Sciatic nerve (tissue), 2 donors: ENCODE results near the gene STAG1. TPM values are rescaled to one million over a fixed set of nuclear protein-coding genes. Genes with fewer than 3 reads are reported as not detected.
A peak's percentile ranks its signal among the peaks of the same experiment; 100 is the strongest.
"Not testable (repeated sequence)": the region's sequence is repeated elsewhere in the genome, so short reads cannot be mapped to it uniquely, and the experiment has no call there.

ENCODE experiments used
- ATAC-seq: fragments of 200-7000 bp; cut with Tn5 transposase; one replicate; pipeline ENCODE4 v1.9.1; 2020; ENCODE audit warnings: mild to moderate bottlenecking, moderate library complexity
- DNase-seq: peaks from one replicate; pipeline ENCODE4 v3.0.0-alpha.2; 2020; ENCODE audit warnings: low spot score
- intact Hi-C: fragments of 100-400 bp; cut with DNase I; formaldehyde crosslinking; loops from one replicate; pipeline ENCODE4 v1.14.2; 2022
- total RNA-seq: library from RNA; stranded (reverse); fragmentation: NEBNext Ultra II Directional; extraction: Animal tissue kit (Norgen Biotek cat#: 25700); gene quantifications from one replicate; pipeline ENCODE4 v1.2.1, GENCODE V29; 2021
- donor health status: DM: no; HTN: no; CAD: no.
- donor health status: DM: no; HTN: no; CAD: no.

Gene STAG1
- 78.8 TPM for total RNA-seq

GRCh38 chr3:136752172-136752421 is at the start of gene STAG1:
TSS of gene STAG1 (minus strand) at chr3:136752378. CDS start at chr3:136630898, 121,480 bp downstream.
- intact Hi-C loops: loop anchor here (5.0 to 10.0 kb wide), 3 partner anchors 103 to 675 kb away; no protein-coding TSS in a partner anchor
- DNase-seq: no peak
- no peak for ATAC-seq

DNA sequence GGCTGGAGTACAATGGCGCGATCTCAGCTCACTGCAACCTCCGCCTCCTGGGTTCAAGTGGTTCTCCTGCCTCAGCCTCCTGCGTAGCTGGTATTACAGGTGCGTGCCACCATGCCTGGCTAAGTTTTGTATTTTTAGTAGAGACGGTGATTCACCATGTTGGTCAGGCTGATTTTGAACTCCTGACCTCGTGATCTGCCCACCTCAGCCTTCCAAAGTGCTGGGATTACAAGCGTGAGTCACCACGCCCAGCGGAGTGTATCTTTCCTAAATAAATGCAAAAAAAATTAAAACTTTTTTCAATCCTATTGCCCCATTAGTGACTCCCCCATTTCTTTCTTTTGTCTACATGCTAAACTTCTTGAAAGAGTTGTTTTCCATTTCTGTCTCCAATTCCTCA is 49.0 kb upstream of the STAG1 start:
- intact Hi-C loops, DNase-seq, ATAC-seq: not testable (repeated sequence)

DNA sequence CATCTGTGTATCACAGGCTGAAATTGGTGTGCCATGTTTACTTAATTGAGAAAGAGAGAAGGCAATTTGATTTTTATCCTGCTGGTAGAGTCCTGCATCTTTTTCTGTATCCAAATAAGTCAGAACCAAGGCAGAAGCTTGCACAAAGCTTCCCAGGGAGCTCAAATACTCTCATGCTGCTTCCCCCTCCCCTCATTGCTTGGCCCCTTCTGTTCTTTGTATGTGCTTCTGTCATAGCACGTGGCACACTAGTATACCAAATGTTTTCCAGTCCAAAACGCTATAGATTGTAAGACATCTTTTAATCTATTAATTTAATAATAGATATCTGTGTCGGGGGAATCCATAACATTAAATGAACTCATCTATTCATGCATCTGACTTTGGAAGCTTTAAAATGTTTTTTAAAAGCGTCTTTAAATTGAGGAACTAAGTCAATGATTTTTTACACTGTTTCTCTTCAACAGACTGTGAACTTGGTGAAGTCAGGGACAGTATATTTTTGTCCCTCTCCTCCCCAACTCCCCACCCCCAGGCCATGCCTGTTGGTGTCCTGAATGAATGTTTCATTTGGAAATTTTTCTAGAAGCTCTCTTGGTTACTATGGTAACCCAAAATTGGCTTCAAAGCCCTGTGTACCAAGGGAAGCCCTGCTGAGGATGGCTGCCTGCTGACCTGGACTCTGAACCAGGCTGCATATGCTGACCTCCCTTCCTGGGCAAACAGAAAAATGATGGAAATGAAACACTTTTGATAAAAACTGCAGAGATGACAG is 40.6 kb upstream of the STAG1 start:
- ATAC-seq (no peak), DNase-seq (no peak)
- intact Hi-C loops: loop anchor here (5.0 kb wide), 1 partner anchor 35 kb away; no protein-coding TSS in a partner anchor

DNA sequence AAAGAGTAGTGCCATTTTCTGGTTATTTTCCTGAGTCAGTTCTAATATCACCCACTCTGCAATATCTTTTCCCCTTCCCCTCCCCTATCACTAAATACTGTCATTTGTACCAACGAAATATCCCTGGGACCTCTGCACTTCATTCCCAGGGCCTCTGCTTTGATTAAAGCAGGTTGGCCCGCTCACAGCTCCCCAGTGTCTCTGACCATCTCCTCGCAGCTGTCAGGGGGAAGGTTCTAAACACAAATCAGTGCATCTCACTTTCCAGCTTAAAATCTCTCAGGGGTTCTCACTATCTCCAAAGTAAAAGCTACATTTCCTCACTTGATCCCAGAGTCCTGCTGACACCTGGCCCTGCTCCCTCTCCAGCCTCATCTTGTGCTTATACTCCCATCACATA is 38.6 kb upstream of the STAG1 start:
- intact Hi-C loops: loop anchor here (5.0 kb wide), 1 partner anchor 33 kb away; no protein-coding TSS in a partner anchor
- ATAC-seq (no peak), DNase-seq (no peak)

DNA sequence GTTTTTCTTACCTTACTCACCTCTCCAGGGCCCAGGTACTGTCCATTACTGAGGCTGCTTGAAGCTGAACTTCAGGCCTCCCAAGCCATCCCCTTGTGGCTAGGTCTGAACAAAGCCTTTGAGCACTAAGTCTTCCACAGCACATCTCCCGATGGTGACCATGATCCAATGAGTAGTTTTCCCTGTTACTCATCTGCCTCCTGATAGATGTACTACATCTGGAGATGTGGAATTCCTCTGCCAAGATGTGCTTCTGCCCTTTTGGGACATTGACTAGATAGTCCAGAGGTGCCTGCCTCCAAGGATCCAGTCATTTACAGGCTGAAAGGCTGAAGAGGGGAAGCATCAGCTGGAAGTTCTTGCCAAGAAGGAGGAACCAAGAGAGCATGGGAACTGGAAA is 37.8 kb upstream of the STAG1 start:
- intact Hi-C loops: loop anchor here (5.0 kb wide), 1 partner anchor 33 kb away; no protein-coding TSS in a partner anchor
- DNase-seq (no peak), ATAC-seq (no peak)

GRCh38 chr3:136788154-136788553 is 36.0 kb upstream of the STAG1 start:
- DNase-seq (no peak), ATAC-seq (no peak)
- intact Hi-C loops: no loop called here

DNA sequence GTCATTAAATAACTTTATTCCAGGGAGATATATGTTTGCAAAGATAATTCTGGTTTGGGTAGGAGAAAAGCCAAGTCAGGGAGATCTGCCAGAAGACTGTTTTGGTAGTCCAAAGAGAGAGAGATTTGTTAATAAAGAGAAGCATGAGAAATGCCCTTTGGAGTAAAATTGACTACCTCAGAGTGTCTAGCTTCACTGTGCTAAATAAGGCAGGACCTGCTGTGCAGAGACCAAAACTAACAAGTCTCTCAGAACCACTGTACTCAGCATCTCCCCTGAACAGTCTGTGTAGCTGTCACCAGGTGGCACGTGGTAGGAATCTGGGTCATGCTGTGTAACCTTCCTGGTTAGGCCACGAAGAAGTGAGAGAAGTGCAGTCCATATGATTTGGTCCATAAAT is 35.2 kb upstream of the STAG1 start:
- DNase-seq: no peak
- intact Hi-C loops: no loop called here
- peak; percentile 79 for ATAC-seq

- no peak for ATAC-seq
- intact Hi-C loops: no loop called here
- DNase-seq: no peak
Measured at GRCh38 chr3:136783708-136784191, 31.6 kb upstream of the STAG1 start.

GRCh38 chr3:136780741-136781140 is 28.6 kb upstream of the STAG1 start:
- ATAC-seq: no peak
- intact Hi-C loops: no loop called here

DNA sequence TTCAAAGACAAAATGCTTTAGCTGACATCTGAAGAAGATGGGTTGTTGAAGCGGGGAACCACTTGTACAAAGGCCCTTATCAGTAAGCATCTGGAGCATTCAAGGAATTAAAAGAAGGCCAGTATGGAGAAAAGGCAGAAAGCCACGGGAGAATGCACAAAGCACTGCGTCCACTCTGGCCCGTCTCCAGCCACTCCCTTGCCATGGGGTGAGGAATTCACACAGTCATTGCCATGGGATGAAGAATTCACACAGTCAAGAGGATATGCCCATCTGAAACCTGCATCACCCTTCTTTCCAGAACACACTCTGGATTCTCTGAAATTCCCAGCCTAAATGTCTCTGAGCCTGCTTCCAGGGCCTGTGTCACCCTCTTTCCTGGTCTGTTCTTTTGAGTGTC is 26.7 kb upstream of the STAG1 start:
- ATAC-seq: no peak
- intact Hi-C loops: no loop called here
- no peak for DNase-seq

More at GRCh38 chr3:136780741-136781140, 28.6 kb upstream of the STAG1 start:
- DNase-seq: no peak

DNA sequence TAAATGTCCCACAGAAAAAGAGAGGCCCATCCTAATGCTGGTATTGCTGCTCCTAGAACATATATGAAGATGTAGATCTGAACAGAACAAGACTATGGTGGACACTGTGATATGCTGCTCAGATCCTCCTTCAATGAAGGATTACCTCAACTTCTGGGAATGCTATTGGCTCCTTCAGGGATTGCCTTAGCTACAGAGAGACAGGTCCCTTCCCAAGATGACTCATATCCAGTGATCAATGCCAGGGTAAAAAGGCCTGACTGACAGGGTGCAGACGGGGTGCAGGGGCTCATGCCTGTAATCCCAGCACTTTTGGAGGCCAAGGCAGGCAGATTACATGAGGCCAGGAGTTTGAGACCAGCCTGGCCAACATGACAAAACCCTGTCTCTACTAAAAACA is 20.5 kb upstream of the STAG1 start:
- DNase-seq (no peak), ATAC-seq (no peak)
- intact Hi-C loops: no loop called here

DNA sequence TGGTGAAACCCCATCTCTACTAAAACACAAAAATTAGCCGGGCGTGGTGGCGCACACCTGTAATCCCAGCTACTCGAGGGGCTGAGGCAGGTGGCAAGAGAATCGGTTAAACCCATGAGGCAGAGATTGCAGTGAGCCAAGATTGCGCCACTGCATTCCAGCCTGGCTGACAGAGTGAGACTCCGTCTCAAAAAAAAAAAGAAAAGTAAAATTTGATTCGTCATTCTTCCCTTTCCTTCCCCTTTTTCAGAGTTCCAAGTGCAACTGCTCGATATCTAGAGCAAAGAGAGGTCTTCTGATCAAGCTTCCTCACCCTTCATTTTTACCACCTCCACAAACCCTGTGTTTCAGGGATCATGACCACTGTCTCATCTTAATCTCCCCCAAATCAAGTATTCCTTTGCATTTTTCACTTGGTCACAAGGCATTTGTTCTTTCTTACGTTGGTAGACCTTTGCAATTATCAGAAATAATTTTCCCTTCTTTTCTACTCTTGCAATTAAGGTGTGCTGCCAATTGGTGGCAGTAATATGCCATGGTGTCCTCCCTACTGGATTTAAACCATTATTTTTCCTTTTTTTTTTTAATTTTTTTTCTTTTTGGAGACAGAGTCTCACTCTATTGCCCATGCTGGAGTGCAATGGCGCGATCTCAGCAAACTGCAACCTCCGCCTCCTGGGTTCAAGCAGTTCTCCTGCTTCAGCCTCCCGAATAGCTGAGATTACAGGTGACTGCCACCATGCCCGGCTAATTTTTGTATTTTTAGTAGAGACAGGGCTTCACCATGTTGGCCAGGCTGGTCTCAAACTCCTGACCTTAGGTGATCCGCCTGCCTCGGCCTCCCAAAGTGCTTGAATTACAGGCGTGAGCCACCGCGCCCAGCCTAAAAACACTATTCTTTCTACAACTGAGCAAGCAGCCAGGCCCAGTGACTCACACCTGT is 6.3 kb upstream of the STAG1 start:
- ATAC-seq: peak; percentile 40
- DNase-seq: not testable (repeated sequence)
- intact Hi-C loops: loop anchor here (5.0 to 10.0 kb wide), 3 partner anchors 34 to 256 kb away; no protein-coding TSS in a partner anchor

GRCh38 chr3:136755192-136755591 is 3.0 kb upstream of the STAG1 start:
- no peak for DNase-seq
- intact Hi-C loops: loop anchor here (5.0 to 10.0 kb wide), 3 partner anchors 37 to 260 kb away; no protein-coding TSS in a partner anchor
- no peak for ATAC-seq

GRCh38 chr3:136753326-136753939 is 1.3 kb upstream of the STAG1 start:
- intact Hi-C loops: loop anchor here (5.0 to 10.0 kb wide), 3 partner anchors 101 to 676 kb away; no protein-coding TSS in a partner anchor
- ATAC-seq (no peak), DNase-seq (no peak)

DNA sequence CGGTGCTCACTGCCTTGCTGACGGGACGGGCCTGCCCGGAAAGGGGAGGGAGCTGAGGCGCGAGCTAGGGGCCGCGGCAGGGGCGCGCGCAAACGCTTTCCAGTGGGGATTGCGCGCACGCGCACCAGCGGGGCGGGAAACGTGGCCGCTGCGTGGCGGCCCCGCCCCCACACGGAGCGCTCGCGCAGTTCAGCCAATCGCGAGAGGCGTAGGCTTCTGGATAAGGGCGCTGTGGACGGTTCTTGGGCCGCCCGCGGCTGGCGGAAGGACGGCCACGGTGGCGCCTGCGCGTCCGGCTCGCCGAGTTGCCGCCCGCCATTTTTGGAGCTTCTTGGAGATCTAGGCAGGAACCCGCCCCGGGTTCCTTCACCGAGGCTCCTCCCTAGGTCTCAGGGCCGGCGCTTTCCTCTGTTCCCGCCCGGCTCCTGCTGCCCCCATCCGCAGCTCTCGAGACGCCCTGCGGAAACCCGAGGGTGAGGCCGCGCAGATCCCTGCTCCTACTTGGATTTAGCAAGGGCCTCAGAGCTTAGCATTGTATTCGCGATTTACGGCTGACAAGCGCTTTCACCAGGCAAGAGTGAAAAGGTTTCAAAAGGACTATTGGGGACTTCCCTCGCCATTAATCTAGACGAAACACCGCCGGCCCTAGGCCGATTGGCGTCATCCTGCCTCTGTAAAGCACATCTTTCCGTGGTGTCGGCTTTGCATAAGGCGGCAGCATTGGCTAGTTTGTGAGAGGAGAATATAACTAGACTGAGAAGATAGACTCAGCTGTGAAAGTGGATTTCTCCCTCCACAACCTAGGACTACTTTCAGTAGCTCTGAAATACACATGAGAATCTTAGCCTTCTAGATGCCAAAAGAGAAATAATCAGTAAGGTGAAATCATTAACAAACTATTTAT is 496 bp upstream of the STAG1 start:
- intact Hi-C loops: loop anchor here (5.0 to 10.0 kb wide), 3 partner anchors 102 to 675 kb away; no protein-coding TSS in a partner anchor
- ATAC-seq: peak; percentile 96
- peak; percentile 100 for DNase-seq

DNA sequence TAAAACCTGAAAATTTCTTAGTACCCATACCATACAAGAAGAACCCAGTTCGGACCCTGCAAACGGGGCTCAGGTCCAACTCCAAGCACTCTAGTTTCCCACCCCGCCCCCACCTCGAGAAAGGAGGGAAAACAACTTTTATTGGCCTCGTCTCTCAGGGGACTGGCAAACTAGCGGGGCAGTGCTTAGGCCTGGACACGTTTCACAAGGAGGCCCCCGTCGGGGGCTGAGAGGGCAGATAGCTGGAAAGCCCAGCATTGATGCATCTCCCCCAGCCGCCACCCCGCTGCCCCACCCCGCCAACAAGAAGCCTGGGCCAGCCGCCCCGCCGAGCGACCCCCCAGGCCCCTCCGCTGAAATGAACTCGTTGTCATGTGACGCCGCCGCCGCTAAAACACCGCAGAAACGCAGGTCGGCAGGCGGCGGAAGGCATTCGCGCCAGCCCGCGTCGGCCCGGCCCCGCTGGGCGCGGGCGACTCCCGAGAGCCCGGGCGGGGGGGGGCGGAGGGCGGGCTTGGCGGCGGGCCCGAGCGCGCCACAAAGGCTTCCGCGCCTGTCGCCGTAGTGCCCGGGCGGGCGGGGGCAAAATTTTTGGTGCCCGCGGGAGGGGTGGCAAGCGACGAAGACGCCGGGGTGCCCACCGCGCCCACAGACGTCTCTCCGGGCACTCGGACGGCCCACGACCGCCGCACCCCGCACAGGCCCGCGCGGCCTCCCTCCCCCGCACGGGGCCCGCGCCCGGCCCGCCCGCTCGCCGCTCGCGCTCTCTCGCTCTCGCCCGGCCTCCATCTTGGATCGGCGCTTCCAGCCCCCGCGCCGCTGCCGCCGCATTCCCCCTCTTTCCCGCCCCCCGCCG is 634 bp downstream of the STAG1 start:
- peak; percentile 84 for DNase-seq
- peak; percentile 19 for ATAC-seq
- intact Hi-C loops: loop anchor here (5.0 to 10.0 kb wide), 3 partner anchors 103 to 674 kb away; no protein-coding TSS in a partner anchor

GRCh38 chr3:136750897-136751315 is 1.3 kb downstream of the STAG1 start:
- intact Hi-C loops: loop anchor here (5.0 to 10.0 kb wide), 3 partner anchors 104 to 674 kb away; no protein-coding TSS in a partner anchor
- no peak for DNase-seq
- no peak for ATAC-seq
